HepG2 (cell line): ENCODE measurements around the gene LGI1. TPM values are rescaled to one million over a fixed set of nuclear protein-coding genes. Genes with fewer than 3 reads are reported as not detected.

Experiments used
- ATAC-seq: fragments of 200-7000 bp; cut with Tn5 transposase; 3 replicates; pipeline ENCODE4 v1.9.1; 2020; ENCODE audit warnings: mild to moderate bottlenecking, moderate library complexity
- BruUV-seq: library from RNA; stranded (reverse); fragments of 400-500 nt; replicated peaks from 2 replicates; lab custom pipeline; 2021; lab: Mats Ljungman, UMichigan
- CTCF ChIA-PET: fragments of 300-600 bp; formaldehyde crosslinking; extraction: SDS; loops from one replicate; lab custom pipeline; 2021; ENCODE audit warnings: low total read pairs, inconsistent platforms, low intra/inter-chr PET ratio; lab: Yijun Ruan, JAX
- POLR2A ChIA-PET: fragments of 350-600 bp; sonication (Branson Sonifier 250); formaldehyde crosslinking; loops from one replicate; lab custom pipeline; 2020; ENCODE audit warnings: antibody characterized with exemption, inconsistent platforms; lab: Yijun Ruan, JAX
- DNase-seq: peaks from one replicate; pipeline ENCODE4 v3.0.0-alpha.2; 2015; ENCODE audit warnings: low spot score
- FAIRE-seq: peaks from 3 replicates; lab custom pipeline; 2011; peaks lifted over from hg19 to GRCh38; lab: Jason Lieb, UNC
- H2AFZ ChIP-seq: one replicate; pipeline ENCODE4 v1.6.1; 2011; ENCODE audit warnings: low read length, inconsistent platforms
- H3K27ac ChIP-seq: fragments of 300-600 bp; 3 replicates; pipeline ENCODE4 v1.8.0; 2011; ENCODE audit warnings: mixed run types, mild to moderate bottlenecking, mixed read lengths, low read length, inconsistent platforms; ENCODE audit not compliant: insufficient read depth; ENCODE audit errors: extremely low read length
- H3K27me3 ChIP-seq, 2 experiments: fragments of 200-600 bp in 1 of 2; 2 replicates in 1 of 2; 3 replicates in 1 of 2; pipeline versions ENCODE4 v1.6.0 to v1.8.0; 2011; ENCODE audit warnings: low read length in 2 of 2, mild to moderate bottlenecking in 2 of 2, moderate library complexity in 2 of 2, inconsistent platforms in 1 of 2; ENCODE audit not compliant: insufficient read depth in 2 of 2, control insufficient read depth in 1 of 2
- H3K36me3 ChIP-seq, 2 experiments: fragments of 200-600 bp in 1 of 2; replicated peaks in 1 of 2; 2 replicates in 1 of 2; 3 replicates in 1 of 2; pipeline versions ENCODE4 v1.5.1 to v1.8.0; 2011; ENCODE audit warnings: low read length in 2 of 2, inconsistent platforms in 1 of 2; ENCODE audit not compliant: insufficient read depth in 2 of 2, control insufficient read depth in 1 of 2
- H3K4me1 ChIP-seq: 2 replicates; pipeline ENCODE4 v1.5.1; 2012; ENCODE audit warnings: low read length, inconsistent platforms; ENCODE audit not compliant: insufficient read depth
- H3K4me2 ChIP-seq: 2 replicates; pipeline ENCODE4 v1.6.0; 2011; ENCODE audit warnings: low read depth, low read length, inconsistent platforms
- H3K4me3 ChIP-seq, 3 experiments: fragments of 200-600 bp in 1 of 3; sonication (generic), shearing (Covaris generic) in 1 of 3; replicated peaks in 1 of 3; 2 replicates each; pipeline ENCODE4 v1.5.1; 2011 to 2016; ENCODE audit warnings: low read length in 3 of 3, inconsistent platforms in 2 of 3, low read depth in 2 of 3, mild to moderate bottlenecking in 2 of 3, control low read depth in 1 of 3, mixed read lengths in 1 of 3; ENCODE audit not compliant: insufficient read depth in 1 of 3
- H3K79me2 ChIP-seq: one replicate; pipeline ENCODE4 v1.6.1; 2011; ENCODE audit warnings: low read length, inconsistent platforms; ENCODE audit not compliant: insufficient read depth
- H3K9ac ChIP-seq: 2 replicates; pipeline ENCODE4 v1.6.0; 2011; ENCODE audit warnings: mild to moderate bottlenecking, low read depth, low read length, inconsistent platforms; ENCODE audit not compliant: insufficient read depth
- H3K9me3 ChIP-seq: 2 replicates; pipeline ENCODE4 v1.5.1; 2012; ENCODE audit warnings: mild to moderate bottlenecking, low read length
- H4K20me1 ChIP-seq: 2 replicates; pipeline ENCODE4 v1.6.0; 2011; ENCODE audit warnings: inconsistent platforms, mild to moderate bottlenecking, low read length, moderate library complexity; ENCODE audit not compliant: insufficient read depth
- FOSL1 ChIP-seq: sonication (generic); formaldehyde crosslinking; IDR thresholded peaks from 2 replicates; pipeline ENCODE4 v1.9.0; 2021; ENCODE audit warnings: missing genetic modification reagents, borderline replicate concordance
- MXD3 ChIP-seq: IDR thresholded peaks from 2 replicates; pipeline ENCODE4 v1.6.1; 2016; ENCODE audit warnings: mild to moderate bottlenecking, missing biosample characterization, missing genetic modification reagents
- NCOR1 ChIP-seq: fragments of 200-600 bp; sonication (generic); IDR thresholded peaks from 2 replicates; pipeline ENCODE4 v1.7.0; 2017; ENCODE audit warnings: antibody characterized with exemption, low read length, borderline replicate concordance
- NFIC ChIP-seq: IDR thresholded peaks from 2 replicates; pipeline ENCODE4 v1.6.1; 2012; ENCODE audit warnings: mild to moderate bottlenecking, low read length, inconsistent platforms
- NPAS2 ChIP-seq: sonication (generic); formaldehyde crosslinking; IDR thresholded peaks from 2 replicates; pipeline ENCODE4 v1.8.0; 2022; ENCODE audit warnings: mild to moderate bottlenecking, missing genetic modification reagents, borderline replicate concordance
- ZSCAN20 ChIP-seq: sonication (generic); formaldehyde crosslinking; IDR thresholded peaks from 2 replicates; pipeline ENCODE4 v1.4.0; 2020; ENCODE audit warnings: missing genetic modification reagents, mild to moderate bottlenecking, borderline replicate concordance
- WGBS: methylation state at CpG from one replicate; pipeline ENCODE4 v1.1.6; 2017; ENCODE audit warnings: low lambda C conversion rate; 5-methylcytosine and 5-hydroxymethylcytosine counted together
- in situ Hi-C: cut with HindIII; loops from 2 replicates; pipeline ENCODE4 v1.10.0; 2017; ENCODE audit warnings: low pct_unique_long_range_greater_than_20kb; ENCODE audit not compliant: extremely low pct_ligation_motif_present
- intact Hi-C: fragments of 100-400 bp; cut with micrococcal nuclease; formaldehyde crosslinking; loops from one replicate; pipeline ENCODE4 v1.10.0; 2022; ENCODE audit not compliant: unreplicated experiment
- polyA plus RNA-seq, 8 experiments: library from polyadenylated mRNA; depleted of rRNA in 3 of 8; stranded (reverse) in 7 of 8; unstranded in 1 of 8; fragments of >200 nt; fragmentation: Illumina TruSeq in 4 of 8; extraction: Trizol in 4 of 8; gene quantifications; 2 replicates each; pipeline versions ENCODE4 v1.2.1 to v1.2.3, GENCODE V29; 2011 to 2016; ENCODE audit warnings: low read depth in 4 of 8, missing spikeins in 1 of 8, mixed read lengths in 1 of 8; ENCODE audit not compliant: insufficient read depth in 1 of 8
- total RNA-seq, 5 experiments: library from RNA; depleted of rRNA; stranded (reverse); fragments of >200 nt; fragmentation: Illumina TruSeq; extraction: Trizol; gene quantifications; 2 replicates each; pipeline ENCODE4 v1.2.3, GENCODE V29; 2016; ENCODE audit warnings: low read depth in 1 of 5
- TF ChIP-seq, protein P1 (sequence below), 2 experiments: fragments of 450-650 bp in 1 of 2; sonication (generic) in 1 of 2; formaldehyde crosslinking; IDR thresholded peaks; 2 replicates each; pipeline versions ENCODE4 v1.5.0 to v1.8.0; 2020 to 2022; ENCODE audit warnings: mild to moderate bottlenecking in 1 of 2, missing genetic modification reagents in 1 of 2
- TF ChIP-seq, protein P2 (sequence below): sonication (generic); formaldehyde crosslinking; IDR thresholded peaks from 2 replicates; pipeline ENCODE4 v1.4.0; 2020; ENCODE audit warnings: missing genetic modification reagents
- TF ChIP-seq, protein P3 (sequence below): IDR thresholded peaks from 2 replicates; pipeline ENCODE4 v1.6.1; 2016
- TF ChIP-seq, protein P4 (sequence below): sonication (generic); formaldehyde crosslinking; IDR thresholded peaks from 2 replicates; pipeline ENCODE4 v1.4.0; 2020; ENCODE audit warnings: low read depth, mild to moderate bottlenecking, missing genetic modification reagents

LGI1 gene
- total and polyA plus RNA-seq, 2 of the 13 experiments (the other 11 are each of a cell fraction or from before 2014, with no cell fraction given) = not detected

GRCh38 chr10:93766918-93767317, 9.2 kb downstream of the LGI1 start:
- DNase-seq = no peak
- no TSS peak for BruUV-seq
- TF ChIP-seq, protein P1, sequence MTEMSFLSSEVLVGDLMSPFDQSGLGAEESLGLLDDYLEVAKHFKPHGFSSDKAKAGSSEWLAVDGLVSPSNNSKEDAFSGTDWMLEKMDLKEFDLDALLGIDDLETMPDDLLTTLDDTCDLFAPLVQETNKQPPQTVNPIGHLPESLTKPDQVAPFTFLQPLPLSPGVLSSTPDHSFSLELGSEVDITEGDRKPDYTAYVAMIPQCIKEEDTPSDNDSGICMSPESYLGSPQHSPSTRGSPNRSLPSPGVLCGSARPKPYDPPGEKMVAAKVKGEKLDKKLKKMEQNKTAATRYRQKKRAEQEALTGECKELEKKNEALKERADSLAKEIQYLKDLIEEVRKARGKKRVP (CRISPR knock-in tag; IDR thresholded peaks at IDR 0.05) = no peak
- no peak for TF ChIP-seq NCOR1
- TF ChIP-seq, protein P2, sequence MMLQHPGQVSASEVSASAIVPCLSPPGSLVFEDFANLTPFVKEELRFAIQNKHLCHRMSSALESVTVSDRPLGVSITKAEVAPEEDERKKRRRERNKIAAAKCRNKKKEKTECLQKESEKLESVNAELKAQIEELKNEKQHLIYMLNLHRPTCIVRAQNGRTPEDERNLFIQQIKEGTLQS (CRISPR knock-in tag) = no peak
- TF ChIP-seq NPAS2 (CRISPR knock-in tag) = no peak
- TF ChIP-seq FOSL1 = no peak
- no peak for TF ChIP-seq ZSCAN20 (CRISPR knock-in tag)
- TF ChIP-seq MXD3 = no peak
- TF ChIP-seq NFIC = no peak
- TF ChIP-seq, protein P3, sequence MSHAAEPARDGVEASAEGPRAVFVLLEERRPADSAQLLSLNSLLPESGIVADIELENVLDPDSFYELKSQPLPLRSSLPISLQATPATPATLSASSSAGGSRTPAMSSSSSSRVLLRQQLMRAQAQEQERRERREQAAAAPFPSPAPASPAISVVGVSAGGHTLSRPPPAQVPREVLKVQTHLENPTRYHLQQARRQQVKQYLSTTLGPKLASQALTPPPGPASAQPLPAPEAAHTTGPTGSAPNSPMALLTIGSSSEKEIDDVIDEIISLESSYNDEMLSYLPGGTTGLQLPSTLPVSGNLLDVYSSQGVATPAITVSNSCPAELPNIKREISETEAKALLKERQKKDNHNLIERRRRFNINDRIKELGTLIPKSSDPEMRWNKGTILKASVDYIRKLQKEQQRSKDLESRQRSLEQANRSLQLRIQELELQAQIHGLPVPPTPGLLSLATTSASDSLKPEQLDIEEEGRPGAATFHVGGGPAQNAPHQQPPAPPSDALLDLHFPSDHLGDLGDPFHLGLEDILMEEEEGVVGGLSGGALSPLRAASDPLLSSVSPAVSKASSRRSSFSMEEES = no peak
- TF ChIP-seq, protein P4, sequence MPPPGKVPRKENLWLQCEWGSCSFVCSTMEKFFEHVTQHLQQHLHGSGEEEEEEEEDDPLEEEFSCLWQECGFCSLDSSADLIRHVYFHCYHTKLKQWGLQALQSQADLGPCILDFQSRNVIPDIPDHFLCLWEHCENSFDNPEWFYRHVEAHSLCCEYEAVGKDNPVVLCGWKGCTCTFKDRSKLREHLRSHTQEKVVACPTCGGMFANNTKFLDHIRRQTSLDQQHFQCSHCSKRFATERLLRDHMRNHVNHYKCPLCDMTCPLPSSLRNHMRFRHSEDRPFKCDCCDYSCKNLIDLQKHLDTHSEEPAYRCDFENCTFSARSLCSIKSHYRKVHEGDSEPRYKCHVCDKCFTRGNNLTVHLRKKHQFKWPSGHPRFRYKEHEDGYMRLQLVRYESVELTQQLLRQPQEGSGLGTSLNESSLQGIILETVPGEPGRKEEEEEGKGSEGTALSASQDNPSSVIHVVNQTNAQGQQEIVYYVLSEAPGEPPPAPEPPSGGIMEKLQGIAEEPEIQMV = no peak
- H3K4me3 ChIP-seq = no peak overlapping the region
- no peak overlapping the region for H3K4me2 ChIP-seq
- ChIA-PET POLR2A (no interaction called here), CTCF (no interaction called here)
- H3K79me2 ChIP-seq = no peaks in the 10 kb centered on the region
- H3K36me3 ChIP-seq = no peaks in the 10 kb centered on the region
- ATAC-seq = no peak
- no peak overlapping the region for H3K27ac ChIP-seq
- in situ Hi-C loops = no loop called here
- no peak overlapping the region for H3K9ac ChIP-seq
- H3K27me3 ChIP-seq = peaks cover 1 to 5% of the 10 kb centered on the region in 2 experiments; a peak in 2 of 5 replicates
- 83% methylated on average over 2 of the region's 2 CpGs for WGBS
- intact Hi-C loops = no loop called here
- H3K4me1 ChIP-seq = no peaks in the 10 kb centered on the region; the same call in 1 of the 2 replicates
- no peak for FAIRE-seq
- H4K20me1 ChIP-seq = no peaks in the 10 kb centered on the region
- H3K9me3 ChIP-seq = no peaks in the 10 kb centered on the region
- H2AFZ ChIP-seq = no peak overlapping the region
